ENCODE results near the gene TRAF4. TPM values are rescaled to one million over a fixed set of nuclear protein-coding genes. Genes with fewer than 3 reads are reported as not detected.
"Not testable (repeated sequence)": the region's sequence is repeated elsewhere in the genome, so short reads cannot be mapped to it uniquely, and the experiment has no call there.

The TRAF4 gene
- total RNA-seq, 1 donor from 2014 or later, result 26.5 TPM

- Histone ChIP-seq H3K36me3 (no peaks in the 10 kb centered on the region), H3K4me1 (no peaks in the 10 kb centered on the region), H3K9me3 (no peaks in the 10 kb centered on the region), H3K27ac (no peak overlapping the region), H3K4me3 (no peak overlapping the region), H3K27me3 (no peaks in the 10 kb centered on the region)
- TF ChIP-seq POLR2AphosphoS5 (IDR thresholded peaks at IDR 0.05; ENCODE audit: insufficient read depth in 1 of 2, low read depth in 1 of 2), result no peak
- TF ChIP-seq POLR2A (IDR thresholded peaks at IDR 0.05), result no peak
- no peak for TF ChIP-seq CTCF (IDR thresholded peaks at IDR 0.05)
- intact Hi-C loops (cut with DNase I), result no loop called here
- DNase-seq (ENCODE audit: extremely low spot score in 2 of 2), result no peak
These were observed 10.5 kb upstream of the TRAF4 start for GRCh38 chr17:28733346-28733745.

GRCh38 chr17:28734712-28735241 is 9.0 kb upstream of the TRAF4 start:
- intact Hi-C loops (cut with DNase I), result no loop called here

GRCh38 chr17:28735242-28735722 is 8.5 kb upstream of the TRAF4 start:
- no peak for DNase-seq (ENCODE audit: extremely low spot score in 2 of 2)
- Histone ChIP-seq H3K4me1 (no peaks in the 10 kb centered on the region), H3K36me3 (no peaks in the 10 kb centered on the region), H3K27ac (no peak overlapping the region), H3K9me3 (no peaks in the 10 kb centered on the region), H3K4me3 (no peak overlapping the region), H3K27me3 (no peaks in the 10 kb centered on the region)
- intact Hi-C loops (cut with DNase I), result no loop called here
- TF ChIP-seq POLR2AphosphoS5 (IDR thresholded peaks at IDR 0.05; ENCODE audit: insufficient read depth in 1 of 2, low read depth in 1 of 2), result no peak
- TF ChIP-seq POLR2A (IDR thresholded peaks at IDR 0.05), result no peak
- TF ChIP-seq CTCF (IDR thresholded peaks at IDR 0.05), result no peak

More at GRCh38 chr17:28734712-28735241, 9.0 kb upstream of the TRAF4 start:
- Histone ChIP-seq H3K27me3 (no peaks in the 10 kb centered on the region), H3K9me3 (no peaks in the 10 kb centered on the region), H3K4me1 (no peaks in the 10 kb centered on the region), H3K36me3 (no peaks in the 10 kb centered on the region), H3K4me3 (no peak overlapping the region), H3K27ac (no peak overlapping the region)
- no peak for TF ChIP-seq POLR2AphosphoS5 (IDR thresholded peaks at IDR 0.05; ENCODE audit: insufficient read depth in 1 of 2, low read depth in 1 of 2)
- TF ChIP-seq POLR2A (IDR thresholded peaks at IDR 0.05), result no peak
- no peak for TF ChIP-seq CTCF (IDR thresholded peaks at IDR 0.05)
- no peak for DNase-seq (ENCODE audit: extremely low spot score in 2 of 2)

- H3K9me3 ChIP-seq; H3K27me3 ChIP-seq; H3K4me1 ChIP-seq; H3K4me3 ChIP-seq; H3K36me3 ChIP-seq; DNase-seq (ENCODE audit: extremely low spot score in 2 of 2); intact Hi-C loops (cut with DNase I); H3K27ac ChIP-seq: not testable (repeated sequence)
These were observed 7.7 kb upstream of the TRAF4 start for GRCh38 chr17:28735913-28736769.

- H3K9me3 ChIP-seq, result no peaks in the 10 kb centered on the region
- intact Hi-C loops (cut with DNase I), result no loop called here
- TF ChIP-seq POLR2AphosphoS5 (IDR thresholded peaks at IDR 0.05; ENCODE audit: insufficient read depth in 1 of 2, low read depth in 1 of 2) (no peak), CTCF (IDR thresholded peaks at IDR 0.05) (no peak), POLR2A (IDR thresholded peaks at IDR 0.05) (no peak)
- no peaks in the 10 kb centered on the region for H3K27me3 ChIP-seq
- no peaks in the 10 kb centered on the region for H3K36me3 ChIP-seq
- DNase-seq (ENCODE audit: extremely low spot score in 2 of 2), result no peak
- H3K27ac ChIP-seq, result no peak overlapping the region
- no peak overlapping the region for H3K4me3 ChIP-seq
- H3K4me1 ChIP-seq, result no peaks in the 10 kb centered on the region
These were observed 6.5 kb upstream of the TRAF4 start for GRCh38 chr17:28737316-28737715.
